IPS-20b (cell line): ENCODE data around the gene ST6GAL1.

Experiments
- H3K27ac ChIP-seq: one replicate; pipeline ENCODE4 v1.5.1; 2013; ENCODE audit warnings: low read length
- H3K27me3 ChIP-seq: 2 replicates; pipeline ENCODE4 v1.6.1; 2013; ENCODE audit warnings: mild to moderate bottlenecking, low read length, inconsistent platforms; ENCODE audit not compliant: insufficient read depth
- H3K36me3 ChIP-seq: 2 replicates; pipeline ENCODE4 v1.6.1; 2013; ENCODE audit warnings: low read depth, mild to moderate bottlenecking, inconsistent platforms, low read length, moderate library complexity; ENCODE audit not compliant: insufficient read depth
- H3K4me1 ChIP-seq: 2 replicates; pipeline ENCODE4 v1.6.1; 2013; ENCODE audit warnings: mild to moderate bottlenecking, control low read depth, inconsistent platforms, low read length, moderate library complexity; ENCODE audit not compliant: insufficient read depth
- H3K4me3 ChIP-seq: 2 replicates; pipeline ENCODE4 v1.5.1; 2013; ENCODE audit warnings: mild to moderate bottlenecking, low read length, inconsistent platforms
- H3K9ac ChIP-seq: 2 replicates; pipeline ENCODE4 v1.6.1; 2013; ENCODE audit warnings: low read depth, mild to moderate bottlenecking, inconsistent platforms, low read length, moderate library complexity
- H3K9me3 ChIP-seq: 2 replicates; pipeline ENCODE4 v1.6.1; 2013; ENCODE audit warnings: mild to moderate bottlenecking, low read depth, low read length, inconsistent platforms; ENCODE audit not compliant: insufficient read depth

Gene ST6GAL1

GRCh38 chr3:187064210-187065115, 134.1 kb downstream of the ST6GAL1 start:
- H3K27ac ChIP-seq = no peak overlapping the region
- no peak overlapping the region for H3K9ac ChIP-seq

GRCh38 chr3:187066228-187066995, 136.1 kb downstream of the ST6GAL1 start:
- peaks cover 17% of the 10 kb centered on the region; the same call in 1 of the 2 replicates for H3K4me1 ChIP-seq
- H3K27me3 ChIP-seq = no peaks in the 10 kb centered on the region
- H3K4me3 ChIP-seq = no peak overlapping the region
- peaks cover 32% of the 10 kb centered on the region for H3K36me3 ChIP-seq
- H3K9ac ChIP-seq = no peak overlapping the region
- no peaks in the 10 kb centered on the region for H3K9me3 ChIP-seq
- no peak overlapping the region for H3K27ac ChIP-seq

More at GRCh38 chr3:187064210-187065115, 134.1 kb downstream of the ST6GAL1 start:
- H3K27me3 ChIP-seq = no peaks in the 10 kb centered on the region
- H3K36me3 ChIP-seq = peaks cover 38% of the 10 kb centered on the region
- peaks cover 17% of the 10 kb centered on the region; the same call in 1 of the 2 replicates for H3K4me1 ChIP-seq
- H3K9me3 ChIP-seq = no peaks in the 10 kb centered on the region
- H3K4me3 ChIP-seq = no peak overlapping the region

DNA sequence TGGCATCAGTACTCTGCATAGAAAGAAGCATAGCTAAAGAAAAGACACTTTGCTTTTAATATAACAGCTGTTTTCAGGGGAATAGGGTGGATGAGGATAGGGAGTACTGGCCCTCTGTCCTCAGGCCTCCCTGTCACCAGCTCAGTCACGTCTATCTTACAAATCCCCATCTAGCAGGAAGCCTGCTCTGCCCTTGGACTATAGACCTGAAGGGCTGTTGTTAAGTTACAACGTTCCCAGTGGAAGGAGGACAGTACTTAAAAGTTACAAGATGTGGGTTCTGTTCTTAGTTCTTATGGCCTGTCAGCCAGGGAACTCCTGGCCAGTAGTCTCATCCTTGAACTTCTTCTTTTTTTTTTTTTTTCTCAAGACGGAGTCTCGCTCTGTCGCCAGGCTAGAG, 138.5 kb downstream of the ST6GAL1 start:
- Histone ChIP-seq H3K4me1 (peaks cover 13% of the 10 kb centered on the region; the same call in 1 of the 2 replicates), H3K27me3 (no peaks in the 10 kb centered on the region), H3K9me3 (no peaks in the 10 kb centered on the region), H3K36me3 (peaks cover 44% of the 10 kb centered on the region), H3K9ac (no peak overlapping the region; the same call in 1 of the 2 replicates), H3K27ac (no peak overlapping the region), H3K4me3 (no peak overlapping the region)

DNA sequence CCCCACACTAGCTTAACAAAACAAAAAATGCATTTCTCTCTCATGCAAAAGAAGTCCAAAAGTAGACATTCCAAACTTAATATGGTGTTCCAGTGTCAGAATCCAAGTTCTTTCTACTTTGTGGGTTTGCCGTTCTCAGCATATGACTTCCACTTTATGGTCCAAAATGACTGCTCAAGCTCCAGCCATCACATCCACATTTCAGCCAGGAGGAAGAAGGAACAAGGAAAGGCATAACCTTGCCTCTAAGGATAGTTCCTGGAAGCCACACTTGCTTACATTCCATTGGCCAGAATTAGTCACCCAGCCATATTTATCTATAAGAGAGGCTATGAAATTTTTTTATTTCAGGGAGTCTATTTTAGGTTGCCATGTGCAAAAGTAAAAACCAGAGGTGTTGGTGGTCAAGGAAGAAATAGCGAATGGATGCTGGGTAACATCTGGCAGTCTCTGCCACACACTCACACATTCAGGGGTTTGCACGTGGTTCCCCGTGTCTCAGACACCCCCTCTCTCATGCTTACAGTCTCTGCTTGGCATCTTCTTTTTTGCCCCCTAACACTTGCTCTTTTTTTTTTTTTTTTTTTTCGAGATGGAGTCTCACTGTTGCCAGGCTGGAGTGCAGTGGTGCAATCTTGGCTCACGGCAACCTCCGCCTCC, 139.7 kb downstream of the ST6GAL1 start:
- H3K36me3 ChIP-seq = peaks cover 56% of the 10 kb centered on the region

DNA sequence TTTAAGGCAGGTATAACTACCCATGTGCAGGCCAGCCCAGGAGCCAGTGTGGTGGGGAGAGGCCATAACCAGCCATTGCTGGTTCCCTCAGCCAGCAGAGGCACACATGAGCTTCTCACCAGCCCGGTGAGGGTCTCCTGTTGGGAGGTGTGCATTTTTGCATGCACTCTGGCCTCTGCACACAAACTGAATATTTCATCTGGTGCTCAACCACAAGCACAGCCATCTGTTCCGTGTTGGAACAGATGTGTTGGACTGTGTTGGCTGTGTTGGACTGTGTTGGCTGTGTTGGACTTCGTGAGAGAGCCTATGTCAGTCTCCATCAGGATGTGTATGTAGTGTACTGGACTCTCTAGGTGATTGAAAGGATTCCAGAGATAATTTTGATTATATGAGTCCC, 141.8 kb downstream of the ST6GAL1 start:
- H3K27ac ChIP-seq = no peak overlapping the region

More for the DNA sequence above, 139.7 kb downstream of the ST6GAL1 start:
- Histone ChIP-seq H3K27me3 (no peaks in the 10 kb centered on the region), H3K4me1 (peaks cover 6% of the 10 kb centered on the region; the same call in 1 of the 2 replicates), H3K9ac (no peak overlapping the region), H3K4me3 (no peak overlapping the region), H3K9me3 (no peaks in the 10 kb centered on the region), H3K27ac (no peak overlapping the region)

DNA sequence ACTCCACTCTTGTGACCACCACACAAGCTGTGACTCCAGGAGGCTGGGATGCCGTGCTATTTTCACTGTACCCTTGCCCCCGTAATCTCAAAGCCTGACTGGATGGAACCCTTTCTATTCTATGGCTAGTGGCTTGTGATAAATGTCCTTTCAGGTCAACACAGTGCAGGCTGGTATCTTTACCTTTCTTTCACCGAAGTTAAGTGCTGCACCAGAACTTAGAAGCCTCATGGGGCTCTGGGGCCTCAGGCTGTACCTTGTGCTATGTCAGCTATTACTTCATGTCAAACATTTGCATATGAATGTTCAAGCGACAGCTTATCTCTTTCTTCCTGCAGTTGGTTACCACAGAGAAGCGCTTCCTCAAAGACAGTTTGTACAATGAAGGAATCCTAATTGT, 142.2 kb downstream of the ST6GAL1 start:
- Histone ChIP-seq H3K4me3 (no peak overlapping the region), H3K27ac (no peak overlapping the region), H3K27me3 (no peaks in the 10 kb centered on the region), H3K9ac (no peak overlapping the region), H3K4me1 (peaks cover 6% of the 10 kb centered on the region; the same call in 1 of the 2 replicates), H3K36me3 (peaks cover 79% of the 10 kb centered on the region), H3K9me3 (no peaks in the 10 kb centered on the region)

More for the DNA sequence above, 141.8 kb downstream of the ST6GAL1 start:
- Histone ChIP-seq H3K36me3 (peaks cover 77% of the 10 kb centered on the region), H3K9ac (no peak overlapping the region), H3K27me3 (no peaks in the 10 kb centered on the region), H3K9me3 (no peaks in the 10 kb centered on the region), H3K4me3 (no peak overlapping the region), H3K4me1 (0 out of 2 replicates have a peak, but pooled peaks cover 6% of the 10 kb centered on the region)

GRCh38 chr3:187073581-187074098, 143.3 kb downstream of the ST6GAL1 start:
- H3K9me3 ChIP-seq = no peaks in the 10 kb centered on the region
- no peaks in the 10 kb centered on the region for H3K27me3 ChIP-seq
- H3K27ac ChIP-seq = no peak overlapping the region
- H3K9ac ChIP-seq = no peak overlapping the region
- H3K36me3 ChIP-seq = peaks cover 82% of the 10 kb centered on the region
- no peak overlapping the region for H3K4me3 ChIP-seq
- peaks cover 6% of the 10 kb centered on the region; the same call in 1 of the 2 replicates for H3K4me1 ChIP-seq

DNA sequence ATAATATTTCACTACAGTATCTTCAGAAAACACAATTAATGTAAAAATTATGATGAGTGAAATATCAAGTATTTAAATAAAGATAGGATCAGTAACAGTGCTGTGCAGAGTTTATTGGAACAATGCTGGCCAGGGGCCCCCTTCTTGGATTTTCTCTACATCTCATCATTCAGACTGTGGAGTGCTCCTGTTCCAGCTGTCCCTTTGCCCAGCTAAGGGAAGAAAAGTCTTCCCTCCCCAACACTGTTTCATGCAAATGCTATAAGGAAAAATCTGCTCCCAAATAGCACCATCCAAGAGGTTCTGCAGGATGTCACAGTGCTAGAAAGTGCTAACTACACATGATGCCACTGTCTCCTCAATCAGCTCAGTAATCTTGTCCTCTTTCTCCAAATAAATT, 144.5 kb downstream of the ST6GAL1 start:
- no peak overlapping the region for H3K9ac ChIP-seq
- no peak overlapping the region for H3K4me3 ChIP-seq
- peaks cover 82% of the 10 kb centered on the region for H3K36me3 ChIP-seq
- no peaks in the 10 kb centered on the region for H3K9me3 ChIP-seq
- no peak overlapping the region for H3K27ac ChIP-seq
- H3K27me3 ChIP-seq = no peaks in the 10 kb centered on the region
- H3K4me1 ChIP-seq = peaks cover 11% of the 10 kb centered on the region; the same call in 1 of the 2 replicates

- no peak overlapping the region for H3K4me3 ChIP-seq
- H3K27me3 ChIP-seq = no peaks in the 10 kb centered on the region
- H3K36me3 ChIP-seq = peaks cover 74% of the 10 kb centered on the region
- H3K27ac ChIP-seq = no peak overlapping the region
- H3K9ac ChIP-seq = no peak overlapping the region
- peaks cover 12% of the 10 kb centered on the region; the same call in 1 of the 2 replicates for H3K4me1 ChIP-seq
- H3K9me3 ChIP-seq = no peaks in the 10 kb centered on the region
These were observed 146.0 kb downstream of the ST6GAL1 start for GRCh38 chr3:187076297-187076696.

DNA sequence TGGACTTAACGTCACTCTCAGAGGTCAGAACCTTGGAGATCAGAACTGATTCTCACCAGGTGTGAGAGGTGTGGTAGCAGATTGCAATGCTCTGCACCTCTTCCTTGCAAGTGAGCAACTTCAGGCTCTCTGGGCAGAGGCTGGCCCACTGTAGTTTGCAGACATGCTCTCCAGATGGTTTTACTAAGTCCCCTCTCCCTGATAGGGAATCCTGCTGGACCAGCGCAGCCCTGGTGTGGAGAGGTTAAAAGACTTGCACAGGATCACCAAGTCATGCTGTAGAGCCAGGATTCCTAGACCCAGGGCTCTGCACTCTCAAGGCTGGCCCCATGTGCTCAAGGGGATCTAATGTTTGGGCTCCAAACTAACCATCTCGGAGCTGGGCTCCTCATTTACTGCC, 146.8 kb downstream of the ST6GAL1 start:
- Histone ChIP-seq H3K36me3 (peaks cover 70% of the 10 kb centered on the region), H3K4me1 (peaks cover 12% of the 10 kb centered on the region; the same call in 1 of the 2 replicates), H3K27me3 (no peaks in the 10 kb centered on the region), H3K4me3 (no peak overlapping the region), H3K9ac (no peak overlapping the region), H3K27ac (no peak overlapping the region), H3K9me3 (no peaks in the 10 kb centered on the region)

- Histone ChIP-seq H3K9me3 (no peaks in the 10 kb centered on the region), H3K9ac (no peak overlapping the region), H3K4me1 (peaks cover 7% of the 10 kb centered on the region; the same call in 1 of the 2 replicates), H3K27ac (no peak overlapping the region), H3K36me3 (peaks cover 65% of the 10 kb centered on the region), H3K4me3 (no peak overlapping the region), H3K27me3 (no peaks in the 10 kb centered on the region)
These were observed 147.2 kb downstream of the ST6GAL1 start for GRCh38 chr3:187077537-187077936.
